Small intestine (tissue), 7 donors: ENCODE results near the gene SHFL. TPM values are rescaled to one million over a fixed set of nuclear protein-coding genes. Genes with fewer than 3 reads are reported as not detected.

ENCODE experiments used
- DNase-seq, 2 donors: peaks; one replicate each; pipeline versions ENCODE4 v3.0.0 to v3.0.0-alpha.2; 2013
- FAIRE-seq: peaks from 2 replicates; lab custom pipeline; 2012; peaks lifted over from hg19 to GRCh38; lab: Jason Lieb, UNC
- H3K27ac ChIP-seq, 3 donors: one replicate each; pipeline ENCODE4 v1.5.1; 2013; ENCODE audit warnings: low read length in 2 of 3, mild to moderate bottlenecking in 2 of 3, control low read depth in 1 of 3, inconsistent platforms in 1 of 3, low read depth in 1 of 3, moderate library complexity in 1 of 3
- H3K27me3 ChIP-seq, 3 donors: one replicate each; pipeline ENCODE4 v1.6.1; 2013; ENCODE audit warnings: low read length in 3 of 3, inconsistent platforms in 1 of 3; ENCODE audit not compliant: control insufficient read depth in 3 of 3, insufficient read depth in 3 of 3
- H3K36me3 ChIP-seq, 3 donors: one replicate each; pipeline ENCODE4 v1.6.1; 2013; ENCODE audit warnings: low read length in 3 of 3, inconsistent platforms in 1 of 3, low read depth in 1 of 3, mild to moderate bottlenecking in 1 of 3, moderate library complexity in 1 of 3; ENCODE audit not compliant: control insufficient read depth in 3 of 3, insufficient read depth in 2 of 3
- H3K4me1 ChIP-seq, 3 donors: one replicate each; pipeline ENCODE4 v1.6.1; 2013; ENCODE audit warnings: low read length in 2 of 3, inconsistent platforms in 1 of 3, low read depth in 1 of 3, mild to moderate bottlenecking in 1 of 3, moderate library complexity in 1 of 3; ENCODE audit not compliant: control insufficient read depth in 3 of 3, insufficient read depth in 2 of 3
- H3K4me3 ChIP-seq, 3 donors: one replicate each; pipeline ENCODE4 v1.5.1; 2013; ENCODE audit warnings: low read length in 3 of 3, control low read depth in 1 of 3, inconsistent platforms in 1 of 3, low read depth in 1 of 3, mild to moderate bottlenecking in 1 of 3, moderate library complexity in 1 of 3
- H3K9me3 ChIP-seq, 2 donors: one replicate each; pipeline ENCODE4 v1.6.1; 2013; ENCODE audit warnings: low read depth in 1 of 2, low read length in 1 of 2; ENCODE audit not compliant: control insufficient read depth in 2 of 2, insufficient read depth in 1 of 2
- WGBS, 3 donors: extraction: QIAGEN DNeasy Blood & Tissue Kit; methylation state at CpG; one replicate each; pipeline ENCODE4 v1.1.7; 2013; 5-methylcytosine and 5-hydroxymethylcytosine counted together
- polyA plus RNA-seq, 4 donors: library from polyadenylated mRNA; stranded (reverse) in 3 of 4; unstranded in 1 of 4; fragments of 200-250 nt in 3 of 4; fragments of 120-200 nt in 1 of 4; gene quantifications; one replicate each; pipeline versions ENCODE4 v1.2.1 to v1.2.3, GENCODE V29; 2013
- donor health status: healthy with polysubstance abuse.
- donor health status: control.
- donor health status: control.
- donor health status: Bipolar disorder and iron deficiency.
- donor health status: healthy.

SHFL gene
- polyA plus RNA-seq, 4 donors: 32.5 to 60.8 (median 37.0) TPM

DNA sequence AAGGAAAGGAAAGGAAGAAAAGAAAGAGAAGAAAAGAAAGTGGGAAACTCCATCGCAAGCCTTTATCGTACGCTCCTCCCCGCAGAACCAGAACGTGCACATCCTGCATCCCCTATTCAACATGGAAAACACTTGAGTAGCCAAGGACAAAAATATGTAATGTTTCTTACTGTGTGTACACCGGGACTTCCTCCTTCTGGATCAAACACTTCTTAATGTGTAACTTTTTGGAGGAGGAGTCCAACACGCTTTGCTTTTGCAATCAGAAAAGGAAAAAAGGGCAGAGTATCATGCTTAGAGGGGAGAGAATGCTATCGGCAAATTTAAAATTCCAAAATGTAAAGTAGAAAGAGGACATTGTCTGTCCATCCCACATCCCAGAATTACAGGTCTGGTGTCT is 7.8 kb upstream of the SHFL start:
- no peaks in the 10 kb centered on the region for H3K36me3 ChIP-seq
- FAIRE-seq (no peak), DNase-seq (no peak)
- peaks cover 0 to 10% of the 10 kb centered on the region in 2 donors for H3K9me3 ChIP-seq
- H3K4me1 ChIP-seq: no peaks in the 10 kb centered on the region
- H3K27ac ChIP-seq: no peak overlapping the region
- no peaks in the 10 kb centered on the region for H3K27me3 ChIP-seq
- no peak overlapping the region for H3K4me3 ChIP-seq
- 61 to 66% (median 62%) methylated on average over 8 of the region's 8 CpGs for WGBS, 3 donors

DNA sequence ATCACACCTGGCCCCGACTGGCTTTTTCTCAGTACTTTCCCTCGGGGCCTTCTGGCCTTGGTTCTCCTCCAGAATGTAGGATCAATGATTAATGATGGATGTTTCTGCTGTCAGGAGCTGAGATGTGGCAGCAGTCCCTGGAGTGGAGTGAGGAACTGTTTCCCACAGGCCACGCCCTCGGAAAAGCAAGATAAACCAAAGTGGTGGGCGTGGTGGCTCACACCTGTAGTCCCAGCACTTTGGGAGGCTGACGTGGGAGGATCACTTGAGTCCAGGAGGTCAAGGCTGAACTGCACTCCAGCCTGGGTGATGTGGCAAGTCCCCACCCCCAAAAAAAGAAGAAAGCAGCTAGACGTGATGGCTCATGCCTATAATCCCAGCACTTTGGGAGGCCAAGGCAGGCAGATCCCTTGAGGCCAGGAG is 7.1 kb upstream of the SHFL start:
- H3K27ac ChIP-seq: no peak overlapping the region
- DNase-seq: peak in 1 of 2 donors; percentile 67
- no peaks in the 10 kb centered on the region for H3K4me1 ChIP-seq
- peaks cover 0 to 3% of the 10 kb centered on the region in 2 donors for H3K9me3 ChIP-seq
- no peak for FAIRE-seq
- 15 to 47% (median 36%) methylated on average over 7 of the region's 7 CpGs for WGBS, 3 donors
- H3K4me3 ChIP-seq: no peak overlapping the region
- H3K27me3 ChIP-seq: no peaks in the 10 kb centered on the region
- H3K36me3 ChIP-seq: no peaks in the 10 kb centered on the region

DNA sequence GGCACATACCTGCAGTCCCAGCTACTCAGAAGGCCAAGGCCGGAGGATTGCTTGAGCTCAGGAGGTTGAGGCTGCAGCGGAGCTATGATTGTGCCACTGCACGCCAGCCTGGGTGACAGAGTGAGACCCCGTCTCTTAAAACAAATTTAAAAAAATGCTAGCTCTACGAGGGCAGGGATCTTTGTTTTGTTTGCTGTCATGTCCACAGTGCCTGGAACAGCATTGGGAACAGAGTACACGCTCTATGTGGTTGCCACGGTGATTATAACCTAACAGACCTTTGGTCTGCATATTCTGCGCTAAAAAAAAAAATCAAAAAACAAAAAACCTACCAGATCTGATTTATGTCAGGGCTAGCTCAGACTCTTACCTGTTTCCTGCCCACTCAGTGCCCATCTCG is 2.2 kb upstream of the SHFL start:
- H3K27me3 ChIP-seq: no peaks in the 10 kb centered on the region
- no peak for DNase-seq
- peaks cover 0 to 3% (median 0%) of the 10 kb centered on the region in 3 donors for H3K36me3 ChIP-seq
- WGBS, 3 donors: 73 to 82% (median 77%) methylated on average over 9 of the region's 9 CpGs
- no peak overlapping the region for H3K4me3 ChIP-seq
- peaks cover 0 to 6% (median 4%) of the 10 kb centered on the region in 3 donors for H3K4me1 ChIP-seq
- no peak for FAIRE-seq
- H3K27ac ChIP-seq: no peak overlapping the region
- H3K9me3 ChIP-seq: no peaks in the 10 kb centered on the region

DNA sequence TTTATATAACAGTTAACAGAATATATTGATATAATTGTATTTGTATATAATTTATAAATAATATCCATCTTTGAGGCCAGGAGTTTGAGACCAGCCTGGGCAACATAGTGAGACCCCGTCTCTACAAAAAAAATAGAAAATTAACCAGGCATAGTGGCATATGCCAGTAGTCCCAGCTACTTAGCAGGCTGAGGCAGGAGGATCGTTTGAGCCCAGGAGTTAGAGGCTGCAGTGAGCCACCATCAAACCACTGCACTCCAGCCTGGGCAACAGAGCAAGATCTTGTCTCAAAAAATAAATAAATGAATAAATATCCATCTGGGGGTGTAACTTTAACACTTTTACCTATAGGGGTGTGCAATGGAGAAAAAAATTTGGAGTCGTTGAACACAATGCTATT is 1.3 kb upstream of the SHFL start:
- FAIRE-seq: no peak

DNA sequence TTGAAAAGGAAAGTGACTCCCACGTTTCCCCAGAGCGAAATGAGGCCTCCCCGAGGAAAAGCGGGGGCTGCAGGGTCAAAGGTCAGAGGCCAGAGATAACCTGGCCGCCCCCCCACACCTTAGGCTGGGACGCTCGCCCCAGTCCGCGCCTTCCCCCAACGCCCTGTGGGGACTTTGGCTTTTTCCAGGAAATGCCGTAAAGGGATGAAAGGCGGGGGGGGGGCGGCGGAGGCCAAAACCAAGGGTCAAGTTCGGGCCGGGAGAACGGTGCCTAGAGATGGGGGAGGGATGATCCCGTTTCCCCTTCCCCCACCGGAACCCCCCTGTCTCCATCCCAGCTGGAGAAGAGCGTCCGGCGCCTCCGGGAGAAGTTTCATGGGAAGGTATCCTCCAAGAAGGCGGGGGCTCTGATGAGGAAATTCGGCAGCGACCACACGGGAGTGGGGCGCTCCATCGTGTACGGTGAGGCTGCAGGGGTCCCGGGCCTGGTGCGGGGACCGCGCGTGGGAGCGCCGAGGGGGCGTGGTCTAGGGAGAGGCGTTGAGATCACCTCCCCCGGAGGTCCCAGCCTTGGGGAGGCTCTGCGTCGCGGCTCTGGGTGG is 575 bp downstream of the SHFL start:
- FAIRE-seq: no peak
- H3K36me3 ChIP-seq: peaks cover 0 to 29% (median 4%) of the 10 kb centered on the region in 3 donors
- H3K9me3 ChIP-seq: peaks cover 0 to 13% of the 10 kb centered on the region in 2 donors
- 5 to 9% (median 9%) methylated on average over 40 to 43 of the region's 43 CpGs for WGBS, 3 donors
- DNase-seq: peak; percentile 39 to 74
- H3K27me3 ChIP-seq: no peaks in the 10 kb centered on the region
- H3K4me1 ChIP-seq: peaks cover 0 to 6% (median 4%) of the 10 kb centered on the region in 3 donors
- H3K4me3 ChIP-seq: peak overlapping the region; percentile 89 to 99 (median 94)
- H3K27ac ChIP-seq: peak overlapping the region; percentile 89 to 94 (median 92)

More for the DNA sequence above, 1.3 kb upstream of the SHFL start:
- DNase-seq: no peak
- 48 to 74% (median 66%) methylated on average over 3 of the region's 3 CpGs for WGBS, 3 donors
- no peak overlapping the region for H3K27ac ChIP-seq
- peaks cover 0 to 12% (median 0%) of the 10 kb centered on the region in 3 donors for H3K36me3 ChIP-seq
- no peaks in the 10 kb centered on the region for H3K27me3 ChIP-seq
- peaks cover 0 to 9% of the 10 kb centered on the region in 2 donors for H3K9me3 ChIP-seq
- peaks cover 0 to 6% (median 4%) of the 10 kb centered on the region in 3 donors for H3K4me1 ChIP-seq
- H3K4me3 ChIP-seq: no peak overlapping the region

DNA sequence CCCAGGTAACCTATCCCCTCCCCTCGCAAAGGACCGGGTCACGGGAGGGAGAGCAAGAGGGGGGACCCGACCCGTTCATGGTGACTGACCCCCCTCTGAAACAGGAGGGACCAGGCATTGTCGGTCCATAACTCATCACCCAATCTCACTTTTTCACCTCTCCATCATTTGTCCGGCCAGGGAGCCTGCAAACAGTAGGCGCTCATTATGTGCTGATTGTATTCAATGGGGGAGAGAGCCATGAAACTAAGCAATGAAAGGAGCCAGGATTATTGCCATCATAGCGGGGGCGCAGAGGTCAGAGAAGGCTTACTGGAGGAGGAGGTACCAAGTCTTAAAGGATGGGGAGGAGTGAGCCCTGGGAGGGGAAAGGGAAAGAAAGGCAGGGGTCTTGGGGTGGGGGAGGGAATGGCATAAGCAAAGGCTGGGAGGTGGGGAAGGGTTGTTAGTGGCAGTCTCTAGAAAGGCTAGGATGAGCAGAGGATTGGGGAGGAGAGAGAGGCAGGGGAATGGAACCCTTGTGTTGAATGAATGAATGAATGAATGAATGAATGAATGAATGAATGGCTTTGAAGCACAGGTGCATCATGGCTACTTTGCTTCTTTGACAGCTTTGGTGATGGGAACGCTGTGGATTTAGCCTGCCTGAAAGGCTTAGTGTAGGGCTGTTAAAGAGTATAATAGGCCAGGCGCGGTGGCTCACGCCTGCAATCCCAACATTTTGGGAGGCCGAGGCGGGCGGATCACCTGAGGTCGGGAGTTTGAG is 1.4 kb downstream of the SHFL start:
- DNase-seq (no peak), FAIRE-seq (no peak)
- Histone ChIP-seq H3K4me3 (peak overlapping the region; percentile 89 to 99 (median 94)), H3K27me3 (no peaks in the 10 kb centered on the region), H3K9me3 (peaks cover 0 to 13% of the 10 kb centered on the region in 2 donors), H3K4me1 (peaks cover 0 to 6% (median 4%) of the 10 kb centered on the region in 3 donors), H3K36me3 (peaks cover 0 to 37% (median 5%) of the 10 kb centered on the region in 3 donors), H3K27ac (peak overlapping the region in 2 of 3 donors; percentile 89 to 94)
- 85 to 93% (median 88%) methylated on average over 17 to 18 of the region's 18 CpGs for WGBS, 3 donors

DNA sequence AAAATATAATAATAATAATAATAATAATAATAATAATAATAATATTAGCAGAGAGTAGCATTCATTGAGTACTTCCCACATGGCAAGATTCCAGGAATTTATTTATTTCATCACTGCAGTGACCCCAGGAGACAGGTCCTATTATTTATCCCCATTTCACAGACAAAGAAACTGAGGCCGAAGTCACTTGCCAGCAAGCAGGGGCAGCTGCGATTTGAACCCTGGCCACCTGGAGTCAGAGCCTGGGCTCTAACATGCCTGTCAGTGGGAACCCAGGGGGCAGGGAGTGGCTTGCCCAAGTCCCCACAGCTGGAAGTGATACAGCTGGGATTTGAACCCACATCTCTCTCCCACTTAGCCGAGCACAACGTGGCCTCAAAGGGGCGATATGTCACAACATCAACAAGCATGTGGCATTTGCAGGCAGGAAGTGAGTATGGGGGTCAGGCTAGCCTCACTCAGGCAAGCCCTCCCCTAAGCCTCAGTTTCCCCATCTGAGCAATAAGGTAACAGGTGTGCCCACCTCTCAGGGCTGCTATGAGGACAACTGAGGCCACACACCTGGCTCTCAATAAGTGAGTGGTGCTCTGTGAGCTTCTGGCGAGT is 2.9 kb downstream of the SHFL start:
- Histone ChIP-seq H3K4me3 (no peak overlapping the region), H3K9me3 (peaks cover 0 to 13% of the 10 kb centered on the region in 2 donors)
- WGBS, 3 donors: 94 to 95% (median 94%) methylated on average over 6 of the region's 6 CpGs

DNA sequence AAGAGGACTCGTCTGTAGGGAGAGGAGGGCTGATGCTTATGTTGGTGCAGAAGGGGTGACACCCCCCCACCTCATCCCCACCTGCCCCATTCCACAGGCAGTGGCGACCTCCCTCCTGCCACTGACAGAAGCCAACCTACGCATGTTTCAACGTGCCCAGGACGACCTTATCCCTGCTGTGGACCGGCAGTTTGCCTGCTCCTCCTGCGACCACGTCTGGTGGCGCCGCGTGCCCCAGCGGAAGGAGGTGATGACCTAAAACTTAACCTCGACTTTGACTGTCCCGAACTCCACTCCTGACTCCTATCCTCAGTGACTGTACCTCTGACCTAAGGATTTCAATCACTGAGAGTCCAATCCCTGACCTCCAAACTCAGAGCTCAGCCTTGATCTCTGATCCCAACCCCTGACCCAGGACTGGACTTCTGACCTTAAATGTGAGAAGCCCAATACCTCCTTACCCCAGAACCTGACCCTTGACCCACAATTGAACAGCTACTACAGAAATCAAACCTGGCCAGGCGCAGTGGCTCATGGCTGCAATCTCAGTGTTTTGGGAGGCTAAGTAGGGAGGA is 3.8 kb downstream of the SHFL start:
- no peak for DNase-seq
- H3K4me1 ChIP-seq: peaks cover 0 to 6% (median 4%) of the 10 kb centered on the region in 3 donors
- no peak overlapping the region for H3K4me3 ChIP-seq
- 83 to 93% (median 93%) methylated on average over 14 to 15 of the region's 15 CpGs for WGBS, 3 donors
- peaks cover 0 to 13% of the 10 kb centered on the region in 2 donors for H3K9me3 ChIP-seq
- no peak overlapping the region for H3K27ac ChIP-seq
- peaks cover 0 to 46% (median 9%) of the 10 kb centered on the region in 3 donors for H3K36me3 ChIP-seq
- H3K27me3 ChIP-seq: no peaks in the 10 kb centered on the region
- FAIRE-seq: no peak

More for the DNA sequence above, 2.9 kb downstream of the SHFL start:
- peaks cover 0 to 46% (median 9%) of the 10 kb centered on the region in 3 donors for H3K36me3 ChIP-seq
- H3K27ac ChIP-seq: no peak overlapping the region
- DNase-seq (no peak), FAIRE-seq (no peak)
- H3K27me3 ChIP-seq: no peaks in the 10 kb centered on the region
- H3K4me1 ChIP-seq: peaks cover 0 to 6% (median 4%) of the 10 kb centered on the region in 3 donors
